Measurements from ENCODE around the gene COG3.

DNA sequence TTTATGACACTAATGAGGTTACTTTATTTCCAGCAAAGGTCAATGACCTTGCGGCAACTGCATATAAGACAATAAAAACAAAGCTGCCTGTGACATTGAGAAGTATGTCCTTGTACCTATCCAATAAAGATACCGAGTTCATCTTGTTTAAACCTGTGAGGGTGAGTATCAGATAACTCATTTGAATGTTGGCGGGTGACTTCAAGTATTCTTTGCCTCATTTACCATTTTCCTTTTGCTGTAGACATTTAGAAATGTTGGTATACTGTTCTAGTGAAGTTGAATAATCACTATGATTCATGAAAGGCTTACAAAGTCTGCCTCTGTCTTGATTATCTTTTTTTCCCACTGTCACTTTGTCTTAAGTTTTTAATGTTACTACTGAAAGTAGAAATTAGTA is 65.0 kb downstream of the COG3 start:
- no peak for TF ChIP-seq CTCF (IDR thresholded peaks at IDR 0.05; ENCODE audit: poor library complexity)
- no peak for TF ChIP-seq EZH2 (IDR thresholded peaks at IDR 0.05; ENCODE audit: borderline replicate concordance)
- TF ChIP-seq EZH2phosphoT487 (IDR thresholded peaks at IDR 0.05; ENCODE audit: low read depth, severe bottlenecking, unreplicated experiment), result no peak

Data from hepatocyte (in vitro differentiated cells).